ENCODE results near the gene RPL5.

Gene RPL5

DNA sequence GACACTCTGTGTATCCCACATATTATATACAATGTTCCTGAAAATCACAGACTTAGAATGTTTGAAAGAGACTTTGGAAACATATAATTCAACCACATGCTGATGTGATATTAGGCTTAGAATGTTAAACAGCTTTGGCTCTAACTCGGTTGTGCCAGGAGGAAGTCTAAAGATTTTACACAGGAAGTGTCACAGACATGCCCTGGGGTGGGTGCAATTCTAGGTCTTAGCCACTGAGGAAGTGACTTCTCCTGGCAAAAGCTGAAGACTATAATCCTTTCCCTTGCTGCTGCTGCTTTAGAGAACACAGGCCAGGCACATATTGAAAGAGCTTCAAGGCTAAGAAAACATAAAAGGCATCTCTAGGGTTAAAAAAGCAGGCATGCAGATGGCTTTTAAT, 51.0 kb downstream of the RPL5 start:
- TF ChIP-seq CTCF (conservative IDR thresholded peaks at IDR 0.05), result no peak
- no peak overlapping the region for H3K27ac ChIP-seq

- no peak for TF ChIP-seq CTCF (conservative IDR thresholded peaks at IDR 0.05)
- H3K27ac ChIP-seq, result no peak overlapping the region
Observed at GRCh38 chr1:92883297-92883696, 51.5 kb downstream of the RPL5 start.

DNA sequence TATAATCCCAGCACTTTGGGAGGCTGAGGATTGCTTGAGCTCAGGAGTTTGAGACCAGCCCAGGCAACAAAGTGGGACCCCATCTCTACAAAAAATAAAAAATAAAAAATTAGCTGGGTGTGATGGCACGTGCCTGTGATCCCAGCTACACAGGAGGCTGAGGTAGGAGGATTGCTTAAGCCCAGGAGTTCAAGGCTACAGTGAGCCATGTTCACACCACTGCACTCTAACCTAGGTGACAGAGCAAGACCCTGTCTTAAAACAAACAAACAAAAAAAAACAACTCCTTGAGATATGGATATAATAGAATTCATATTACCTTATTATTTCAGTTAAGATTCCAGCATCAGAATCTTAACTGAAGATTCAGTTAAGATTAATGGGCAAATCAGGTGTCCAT, 52.4 kb downstream of the RPL5 start:
- no peak overlapping the region for H3K27ac ChIP-seq
- no peak for TF ChIP-seq CTCF (conservative IDR thresholded peaks at IDR 0.05)

- H3K27ac ChIP-seq, result peak overlapping the region; percentile 11; the same call in 1 of the 2 replicates
- no peak for TF ChIP-seq CTCF (conservative IDR thresholded peaks at IDR 0.05)
Observed at GRCh38 chr1:92886886-92887419, 55.1 kb downstream of the RPL5 start.

GRCh38 chr1:92887465-92887864, 55.6 kb downstream of the RPL5 start:
- TF ChIP-seq CTCF (conservative IDR thresholded peaks at IDR 0.05), result no peak
- H3K27ac ChIP-seq, result 0 out of 2 replicates have a peak overlapping the region, but pooled peaks have one; percentile 11
